ENCODE data around the gene CES3. TPM values are rescaled to one million over a fixed set of nuclear protein-coding genes. Genes with fewer than 3 reads are reported as not detected.

Gene CES3
- total and polyA plus RNA-seq, 2 donors (not counting 3 experiments of a cell fraction or from before 2014, with no cell fraction given), result 0.10 TPM; not detected in 1

- FAIRE-seq, result no peak
- H4K20me1 ChIP-seq (replicated peaks; ENCODE audit: control insufficient read depth, extremely low read depth, insufficient read depth, low read length), result no peaks in the 10 kb centered on the region
Observed at GRCh38 chr16:66937725-66938337, 23.2 kb upstream of the CES3 start.

More at GRCh38 chr16:66937725-66938337, 23.2 kb upstream of the CES3 start:
- no TSS peak for BruUV-seq (replicated peaks)
- Histone ChIP-seq H3K9me3 (replicated peaks; ENCODE audit: control insufficient read depth, insufficient read depth, low read length) (no peaks in the 10 kb centered on the region), H3K79me2 (ENCODE audit: control insufficient read depth, insufficient read depth, low read length) (peaks cover 20% of the 10 kb centered on the region), H3K36me3 (ENCODE audit: control insufficient read depth in 2 of 2, extremely low read depth in 1 of 2, insufficient read depth in 2 of 2, low read length in 2 of 2) (peaks cover 0 to 23% of the 10 kb centered on the region in 2 experiments), H3K9me1 (replicated peaks; ENCODE audit: control insufficient read depth, extremely low read depth, insufficient read depth, low read length) (no peaks in the 10 kb centered on the region), H3K27me3 (ENCODE audit: control insufficient read depth in 2 of 2, insufficient read depth in 2 of 2, low read length in 2 of 2) (no peaks in the 10 kb centered on the region), H3K9ac (replicated peaks; ENCODE audit: extremely low read depth, insufficient read depth, low read length) (no peak overlapping the region), H2AFZ (ENCODE audit: low read depth, low read length) (no peak overlapping the region), H3K27ac (ENCODE audit: insufficient read depth, low read depth, low read length) (no peak overlapping the region), H3K4me3 (replicated peaks in 1 of 3; ENCODE audit: insufficient read depth in 1 of 3, low read depth in 1 of 3, low read length in 3 of 3) (no peak overlapping the region), H3K4me1 (ENCODE audit: control insufficient read depth, extremely low read depth, insufficient read depth, low read length) (peaks cover 7% of the 10 kb centered on the region), H3K4me2 (ENCODE audit: insufficient read depth, low read length) (no peak overlapping the region)
- no peak for DNase-seq (ENCODE audit: low read depth, low spot score)
- CTCF ChIA-PET, result interaction anchor here (1.1 to 1.5 kb wide), 2 partner anchors 15 to 42 kb away, joined by 3 to 4 read pairs; no protein-coding TSS in a partner anchor
- TF ChIP-seq MAX (IDR thresholded peaks at IDR 0.05; ENCODE audit: insufficient read depth, insufficient read length) (no peak), POLR2A (IDR thresholded peaks at IDR 0.05; ENCODE audit: low read depth, low read length) (no peak), POLR2AphosphoS5 (IDR thresholded peaks at IDR 0.05; ENCODE audit: insufficient read depth, low read depth, low read length) (no peak), FOS (IDR thresholded peaks at IDR 0.05; ENCODE audit: borderline replicate concordance, insufficient read depth, low read length) (no peak), JUN (IDR thresholded peaks at IDR 0.05; ENCODE audit: borderline replicate concordance, insufficient read depth, insufficient read length, low read depth) (no peak), CTCF (IDR thresholded peaks at IDR 0.05; ENCODE audit: extremely low read depth in 1 of 2, insufficient read depth in 1 of 2, low read depth in 1 of 2, low read length in 2 of 2) (no peak), EZH2 (IDR thresholded peaks at IDR 0.05; ENCODE audit: borderline replicate concordance, low read depth, low read length, severe bottlenecking) (no peak), MYC (IDR thresholded peaks at IDR 0.05; ENCODE audit: low read depth, low read length) (no peak), GATA2 (IDR thresholded peaks at IDR 0.05; ENCODE audit: insufficient read depth, insufficient read length, low read depth, low read length) (no peak)
- dilution Hi-C loops (cut with MboI; ENCODE audit: extremely low pct_ligation_motif_present, low sequenced_read_pairs), result no loop called here
- intact Hi-C loops (cut with micrococcal nuclease), result no loop called here
- POLR2A ChIA-PET, result no interaction called here

All from endothelial cell of umbilical vein (primary cell).